Motor neuron (in vitro differentiated cells): Measurements from ENCODE around the gene LRRC32. TPM values are rescaled to one million over a fixed set of nuclear protein-coding genes. Genes with fewer than 3 reads are reported as not detected.
A peak's percentile ranks its signal among the peaks of the same experiment; 100 is the strongest.

ENCODE experiments used
- ATAC-seq, 8 experiments: fragments of 200-7000 bp; cut with Tn5 transposase; replicated peaks in 6 of 8; 2 replicates each; pipeline ENCODE4 v1.8.0; 2021; ENCODE audit warnings: mild to moderate bottlenecking in 8 of 8, moderate library complexity in 8 of 8
- H3K27ac ChIP-seq, 2 donors: fragments of 250-450 bp; sonication (Bioruptor Pico); 2 replicates each; pipeline ENCODE4 v1.9.0; 2021; ENCODE audit warnings: antibody characterized with exemption in 2 of 2, mild to moderate bottlenecking in 2 of 2, moderate library complexity in 1 of 2
- H3K4me1 ChIP-seq, 2 donors: fragments of 250-450 bp; sonication (Bioruptor Pico); replicated peaks in 1 of 2; 2 replicates each; pipeline ENCODE4 v1.6.1; 2021; ENCODE audit warnings: antibody characterized with exemption in 2 of 2, mild to moderate bottlenecking in 2 of 2, moderate library complexity in 1 of 2
- H3K4me3 ChIP-seq, 5 donors: fragments of 250-450 bp; sonication (Bioruptor Pico); 2 replicates each; pipeline ENCODE4 v1.9.0; 2021; ENCODE audit warnings: antibody characterized with exemption in 5 of 5, mild to moderate bottlenecking in 5 of 5, moderate library complexity in 4 of 5
- WGBS, 10 experiments: fragments of 450-650 bp; shearing (Covaris generic); methylation state at CpG; one replicate each; pipeline ENCODE4 v1.0.0; 2022; 5-methylcytosine and 5-hydroxymethylcytosine counted together
- in situ Hi-C, 9 experiments: fragments of 400-800 bp; cut with MboI; loops; one replicate each; pipeline ENCODE4 v1.15.0; 2021; ENCODE audit warnings: low sequenced_read_pairs in 9 of 9, low pct_unique_long_range_greater_than_20kb in 2 of 9; ENCODE audit not compliant: unreplicated experiment in 9 of 9
- total RNA-seq, 8 experiments: library from RNA; unstranded; fragments of 300-600 nt; gene quantifications; 2 replicates each; pipeline versions ENCODE4 v1.2.3 to v1.2.4, GENCODE V29; 2022

LRRC32 gene
- total RNA-seq, 8 experiments from 2014 or later: 0.27 to 12.5 (median 0.62) TPM

DNA sequence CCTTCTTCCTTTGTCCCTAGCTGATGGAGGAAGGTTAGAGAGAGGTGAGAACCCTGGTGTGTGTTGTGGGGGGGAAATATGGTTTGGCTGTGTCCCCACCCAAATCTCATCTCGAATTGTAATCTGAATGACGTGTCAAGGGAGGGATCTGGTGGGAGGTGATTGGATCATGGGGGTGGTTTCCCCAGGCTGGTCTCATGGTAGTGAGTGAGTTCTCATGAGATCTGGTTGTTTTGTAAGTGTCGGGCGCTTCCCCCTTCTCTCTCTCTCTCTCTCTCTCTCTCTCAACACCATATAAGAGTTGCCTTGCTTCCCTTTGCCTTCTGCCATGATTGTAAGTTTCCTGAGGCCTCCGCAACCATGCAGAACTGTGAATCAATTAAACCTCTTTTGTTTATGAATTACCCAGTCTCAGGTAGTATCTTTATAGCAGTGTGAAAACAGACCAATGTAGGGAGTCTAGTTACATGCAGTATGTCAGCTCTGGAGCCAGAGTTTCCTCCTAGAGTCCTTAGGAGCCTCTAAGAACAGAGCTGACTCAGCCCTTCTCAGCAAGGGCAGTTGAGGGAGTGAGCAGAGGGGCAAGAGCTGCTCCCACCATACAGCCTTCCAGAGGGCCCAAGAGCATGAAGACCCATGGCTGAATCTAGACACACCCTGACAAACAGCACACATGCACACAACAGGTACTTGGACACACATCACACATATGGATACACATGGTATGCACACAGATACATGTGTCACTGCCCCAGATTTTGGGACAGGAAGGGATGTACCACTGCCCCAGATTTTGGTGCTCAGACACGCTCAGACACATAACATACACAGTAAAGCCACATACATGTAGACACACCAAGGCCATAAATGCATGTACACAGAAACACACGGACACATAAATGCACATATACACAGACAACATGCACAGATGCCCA is 12.9 kb upstream of the LRRC32 start:
- WGBS, 10 experiments: 25 to 100% (median 73%) methylated on average over 2 to 6 of the region's 7 CpGs; no CpG with 5 or more reads in 2 of the 10 experiments
- Histone ChIP-seq H3K4me3 (no peak overlapping the region), H3K4me1 (peaks cover 2 to 11% of the 10 kb centered on the region in 2 donors), H3K27ac (no peak overlapping the region)
- no peak for ATAC-seq
- in situ Hi-C loops: loop anchor here in 1 of 9 experiments (25.0 kb wide), 1 partner anchor 96 kb away; no protein-coding TSS in a partner anchor

DNA sequence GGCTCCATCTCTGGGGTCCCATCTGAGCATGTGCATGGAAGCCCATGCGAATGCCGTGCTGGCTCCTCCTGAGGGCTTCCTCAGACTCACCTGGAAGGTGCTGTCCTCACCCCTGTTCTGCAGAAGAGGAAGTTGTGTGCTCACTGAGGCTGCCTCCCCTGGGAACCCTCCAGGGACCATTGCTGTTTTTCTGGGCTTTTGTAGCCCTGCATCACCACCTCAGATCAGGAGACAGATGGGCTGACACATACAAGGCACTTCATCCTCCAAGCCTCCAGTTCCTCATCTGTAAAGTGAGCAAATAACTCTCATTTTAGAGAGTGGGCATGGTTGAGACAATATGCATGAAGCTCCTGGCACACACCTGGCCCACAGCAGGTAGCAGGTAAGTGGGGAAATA is 12.1 kb upstream of the LRRC32 start:
- Histone ChIP-seq H3K4me3 (no peak overlapping the region), H3K27ac (no peak overlapping the region), H3K4me1 (peaks cover 2 to 11% of the 10 kb centered on the region in 2 donors)
- ATAC-seq: no peak
- in situ Hi-C loops: loop anchor here in 1 of 9 experiments (25.0 kb wide), 1 partner anchor 95 kb away; no protein-coding TSS in a partner anchor
- 100% methylated on average over 2 of the region's 2 CpGs; no CpG with 5 or more reads in 8 of the 10 experiments for WGBS, 10 experiments

DNA sequence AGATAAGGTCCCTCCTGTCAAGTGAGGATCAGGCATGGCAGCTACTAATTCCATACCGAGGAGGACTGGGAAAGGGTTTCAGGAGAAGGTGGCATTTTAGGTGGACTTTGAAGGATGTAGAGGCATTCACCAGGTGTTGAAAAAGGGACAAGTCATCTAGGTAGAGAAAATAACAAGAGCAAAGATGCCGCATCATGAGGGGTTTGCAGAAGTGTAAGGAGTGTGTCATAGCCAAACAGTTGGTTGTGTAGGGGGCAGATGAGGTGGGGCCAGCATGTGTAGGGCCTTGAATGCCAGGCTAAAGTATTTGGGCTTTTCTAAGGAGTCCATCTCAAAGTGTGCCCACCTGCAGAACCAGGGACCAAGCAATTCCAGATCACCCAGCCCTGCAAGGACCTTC is 11.6 kb upstream of the LRRC32 start:
- no peak for ATAC-seq
- in situ Hi-C loops: loop anchor here in 1 of 9 experiments (25.0 kb wide), 1 partner anchor 95 kb away; no protein-coding TSS in a partner anchor
- Histone ChIP-seq H3K4me1 (peaks cover 2 to 11% of the 10 kb centered on the region in 2 donors), H3K27ac (no peak overlapping the region), H3K4me3 (no peak overlapping the region)
- 50 to 100% (median 85%) methylated on average over 1 to 2 of the region's 2 CpGs; no CpG with 5 or more reads in 2 of the 10 experiments for WGBS, 10 experiments

DNA sequence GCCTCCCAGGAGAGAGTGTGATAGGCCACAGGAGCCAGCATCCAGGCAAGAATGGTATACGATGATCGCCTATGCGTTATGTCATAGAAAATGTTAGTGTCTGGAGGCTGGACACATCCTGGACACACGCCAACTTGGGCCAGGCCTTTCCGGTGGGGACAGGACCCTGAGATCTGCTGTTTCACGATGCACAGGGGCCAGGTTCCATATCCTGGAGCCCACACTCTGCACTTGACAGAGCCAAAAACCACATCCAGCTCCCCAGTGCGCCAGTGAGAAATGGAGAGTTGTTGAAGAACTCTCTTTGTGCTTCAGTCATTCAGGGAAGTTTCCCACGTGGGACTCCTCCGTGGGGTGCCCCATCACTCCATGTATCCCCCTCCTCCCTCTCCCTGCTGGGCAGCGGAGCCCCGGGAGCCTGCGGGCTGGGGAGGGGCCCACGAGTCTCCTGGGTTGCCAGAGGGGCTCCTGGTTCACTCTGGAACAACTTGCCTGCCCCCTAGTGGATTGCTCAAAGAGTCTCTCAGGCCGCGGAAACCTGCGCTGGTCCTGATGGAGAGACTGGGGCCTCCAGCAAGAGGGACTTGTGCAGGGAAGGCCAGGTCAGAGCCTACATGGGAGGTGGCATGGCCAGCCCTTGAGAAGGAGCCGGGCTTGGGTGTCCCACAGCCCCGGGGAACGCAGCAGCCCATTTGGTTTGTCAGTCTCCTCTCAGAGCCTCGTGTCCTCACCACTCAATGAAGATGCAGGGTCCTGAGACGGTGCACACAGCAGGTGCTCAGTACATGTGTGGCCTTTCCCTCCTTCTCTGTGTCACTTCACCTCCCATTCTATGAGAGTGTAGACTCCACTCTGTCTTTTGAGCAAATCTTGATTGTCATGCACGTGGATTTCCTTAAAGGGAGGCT is 10.2 kb upstream of the LRRC32 start:
- peak; percentile 90 to 99 (median 94) for ATAC-seq
- Histone ChIP-seq H3K4me3 (no peak overlapping the region), H3K4me1 (peaks cover 2 to 4% of the 10 kb centered on the region in 2 donors), H3K27ac (no peak overlapping the region)
- in situ Hi-C loops: loop anchor here in 1 of 9 experiments (25.0 kb wide), 1 partner anchor 93 kb away; no protein-coding TSS in a partner anchor
- WGBS, 10 experiments: 35 to 89% (median 48%) methylated on average over 1 to 10 of the region's 22 CpGs; no CpG with 5 or more reads in 2 of the 10 experiments

DNA sequence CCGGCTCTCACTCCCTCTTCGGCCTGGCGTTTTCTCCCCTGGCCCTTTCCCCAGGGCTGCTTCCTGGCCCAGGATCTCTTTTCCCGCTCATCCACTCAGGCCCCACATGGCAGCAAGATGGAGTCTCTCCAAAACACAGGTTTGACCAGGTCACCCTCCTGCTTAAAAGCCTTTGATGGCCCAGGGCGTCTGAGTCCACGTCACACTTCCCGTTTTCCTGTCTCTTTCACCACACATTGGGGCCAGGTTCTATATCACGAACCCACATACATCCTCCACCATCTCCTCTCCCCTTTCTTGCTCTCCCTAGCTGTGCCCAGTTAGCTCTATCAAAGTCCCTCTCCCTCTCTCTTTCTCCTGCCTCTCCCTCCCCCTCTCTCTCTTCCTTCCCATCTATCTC is 7.8 kb upstream of the LRRC32 start:
- in situ Hi-C loops: loop anchor here in 1 of 9 experiments (25.0 kb wide), 1 partner anchor 91 kb away; no protein-coding TSS in a partner anchor
- WGBS, 10 experiments: 61 to 95% (median 80%) methylated on average over 2 to 8 of the region's 8 CpGs; no CpG with 5 or more reads in 3 of the 10 experiments
- no peak for ATAC-seq

DNA sequence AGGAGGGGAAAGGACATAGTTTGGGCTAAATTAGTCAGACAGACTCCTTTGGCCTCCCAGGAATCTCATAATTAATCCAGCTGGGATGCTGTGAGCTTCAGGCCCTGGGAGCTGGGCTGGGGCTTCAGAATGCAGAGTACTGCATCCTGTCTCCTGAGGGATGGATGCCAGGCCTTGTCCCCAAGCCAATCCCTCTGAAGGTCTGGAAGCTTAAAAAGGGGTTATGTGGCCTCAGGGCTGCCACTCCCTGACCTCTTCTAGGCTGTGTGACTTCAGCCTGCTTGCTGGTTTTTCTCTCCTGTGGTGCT is 6.9 kb upstream of the LRRC32 start:
- ATAC-seq: no peak
- peaks cover 2 to 4% of the 10 kb centered on the region in 2 donors for H3K4me1 ChIP-seq
- in situ Hi-C loops: loop anchor here in 1 of 9 experiments (25.0 kb wide), 1 partner anchor 90 kb away; no protein-coding TSS in a partner anchor
- H3K27ac ChIP-seq: no peak overlapping the region
- H3K4me3 ChIP-seq: no peak overlapping the region

More for the DNA sequence above, 7.8 kb upstream of the LRRC32 start:
- Histone ChIP-seq H3K4me1 (peaks cover 2 to 4% of the 10 kb centered on the region in 2 donors), H3K27ac (no peak overlapping the region), H3K4me3 (no peak overlapping the region)

DNA sequence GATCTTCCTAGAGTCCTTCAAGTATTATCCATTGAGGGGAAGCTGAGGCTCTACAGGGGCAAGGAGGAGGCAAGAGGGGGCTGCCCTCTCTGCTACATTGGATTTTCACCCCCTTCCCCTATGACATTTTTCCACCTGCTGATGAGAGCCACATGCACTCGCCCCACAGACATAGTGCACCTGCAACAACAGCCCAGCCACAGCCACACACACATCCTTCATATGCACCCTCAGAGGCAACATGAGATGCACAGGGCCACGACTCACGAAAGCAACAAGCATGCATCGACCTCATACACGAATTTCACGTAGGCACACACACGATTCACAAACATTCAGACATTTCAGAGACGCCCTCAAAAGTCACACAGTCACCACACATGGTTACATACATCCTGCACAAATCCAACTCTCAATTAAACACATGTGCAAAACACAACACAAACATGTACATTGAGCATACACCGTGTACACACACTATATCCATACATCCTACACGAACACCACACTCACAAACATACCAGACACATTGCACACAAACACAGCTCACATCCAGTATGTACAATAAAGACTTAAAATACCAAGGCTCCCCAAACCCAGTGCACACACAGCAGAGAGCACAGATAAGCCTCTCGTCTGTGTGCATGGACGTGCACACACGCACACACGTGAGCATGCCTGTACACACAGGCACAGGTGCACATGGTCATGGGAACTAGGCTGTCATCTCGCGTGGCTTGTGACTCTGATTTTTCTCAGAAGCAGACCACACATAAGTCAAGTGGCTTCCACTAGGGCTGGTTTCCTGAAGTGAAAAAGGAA is 6.3 kb upstream of the LRRC32 start:
- in situ Hi-C loops: loop anchor here in 1 of 9 experiments (25.0 kb wide), 1 partner anchor 90 kb away; no protein-coding TSS in a partner anchor
- 27 to 86% (median 76%) methylated on average over 1 to 14 of the region's 16 CpGs; no CpG with 5 or more reads in 4 of the 10 experiments for whole genome bisulfite sequencing, 10 experiments
- Histone ChIP-seq H3K4me1 (peaks cover 2 to 4% of the 10 kb centered on the region in 2 donors), H3K27ac (no peak overlapping the region), H3K4me3 (no peak overlapping the region)
- ATAC-seq: no peak

DNA sequence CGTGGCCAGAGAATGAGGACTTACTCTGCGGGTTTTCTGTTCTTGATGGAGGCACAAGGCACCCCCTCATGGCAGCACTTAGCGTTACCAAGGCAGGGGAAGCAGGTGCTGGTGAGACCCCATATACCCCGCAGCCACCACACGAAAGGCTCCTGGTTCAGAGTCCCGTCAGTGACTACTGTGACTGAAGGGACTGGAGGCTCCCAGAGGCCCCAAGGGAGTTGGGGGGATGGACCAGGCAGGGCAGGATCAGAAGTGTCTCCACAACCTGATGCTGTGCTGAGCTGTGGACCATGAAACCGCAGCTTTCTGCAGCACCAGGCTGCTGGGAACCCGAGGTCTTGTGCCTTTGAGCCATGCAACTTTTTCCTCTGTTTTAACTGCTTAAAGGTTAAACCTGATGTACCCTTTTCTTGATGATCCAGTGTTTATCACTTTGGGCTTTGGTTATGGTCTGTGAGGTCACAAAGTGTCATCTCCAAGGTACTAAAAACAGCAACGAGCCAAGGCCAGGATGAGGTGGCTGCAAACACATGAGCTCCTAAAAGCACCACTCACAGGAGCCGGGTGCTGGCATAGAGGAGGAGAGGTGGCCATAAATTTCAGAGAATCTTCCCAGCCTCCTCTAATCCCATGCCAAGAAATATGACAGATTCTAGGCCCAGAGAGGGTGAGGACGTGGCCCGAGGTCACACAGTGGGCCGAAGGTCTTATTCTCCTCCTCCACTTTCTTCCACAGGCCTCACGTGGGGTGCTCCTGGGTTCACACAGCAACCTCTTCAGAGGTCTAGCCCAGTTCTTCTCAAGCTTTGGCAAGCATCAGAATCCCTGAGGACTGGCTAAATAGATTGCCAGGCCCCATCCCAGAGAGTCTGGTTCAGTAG is 4.2 kb upstream of the LRRC32 start:
- in situ Hi-C loops: loop anchor here in 1 of 9 experiments (25.0 kb wide), 1 partner anchor 87 kb away; no protein-coding TSS in a partner anchor
- ATAC-seq: no peak
- WGBS, 10 experiments: 67 to 100% (median 82%) methylated on average over 1 to 6 of the region's 14 CpGs; no CpG with 5 or more reads in 2 of the 10 experiments

DNA sequence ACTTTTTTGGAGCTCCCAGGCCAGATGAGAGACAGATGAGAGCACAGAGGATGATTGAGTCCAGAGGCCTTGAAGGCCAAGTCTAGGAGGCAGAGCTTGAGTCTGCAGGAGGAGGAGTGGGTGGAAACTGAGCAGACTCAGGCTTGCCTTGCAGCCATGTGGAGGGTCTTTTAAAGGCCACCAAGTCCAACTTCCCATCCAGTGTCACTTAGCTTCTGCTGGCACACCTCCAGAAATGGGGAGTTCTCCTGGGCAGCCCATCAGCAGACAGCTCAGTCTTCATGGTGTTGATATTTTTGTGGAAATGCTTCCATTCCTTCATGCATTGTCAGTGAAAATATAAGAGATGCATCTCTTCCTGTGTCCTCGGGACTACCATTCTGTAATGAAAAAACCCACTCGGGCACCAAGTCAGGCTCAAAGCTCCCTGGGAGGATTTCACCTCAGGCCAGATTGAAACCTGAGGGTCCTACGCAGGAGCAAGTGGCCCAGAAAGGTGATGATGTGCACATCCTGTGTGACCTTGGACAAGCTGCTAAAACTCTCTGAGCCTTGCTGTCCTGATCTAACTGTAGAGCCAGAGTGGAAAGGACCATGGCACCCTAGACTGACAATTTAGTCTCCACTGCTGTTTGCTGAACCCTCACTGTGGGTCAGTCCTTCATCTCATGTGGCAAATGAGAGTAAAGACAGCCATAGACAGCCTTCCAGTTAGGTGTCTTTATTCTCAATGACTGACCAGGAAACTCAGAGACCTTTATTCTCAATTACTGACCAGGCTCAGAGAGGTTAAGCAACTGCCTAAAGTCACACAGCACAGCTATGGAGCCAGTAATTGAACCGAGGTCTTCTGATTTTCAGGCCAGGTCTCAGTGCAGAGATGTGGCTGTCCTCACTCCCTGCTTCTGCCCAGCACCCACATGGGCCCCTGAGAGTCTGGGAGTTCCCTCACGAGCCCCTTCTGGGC is 2.9 kb upstream of the LRRC32 start:
- no peak overlapping the region for H3K4me3 ChIP-seq
- H3K27ac ChIP-seq: no peak overlapping the region
- in situ Hi-C loops: no loop called here
- ATAC-seq: no peak
- WGBS, 10 experiments: 56 to 100% (median 86%) methylated on average over 1 to 3 of the region's 5 CpGs; no CpG with 5 or more reads in 4 of the 10 experiments
- H3K4me1 ChIP-seq: peaks cover 0 to 4% of the 10 kb centered on the region in 2 donors

More for the DNA sequence above, 4.2 kb upstream of the LRRC32 start:
- Histone ChIP-seq H3K4me3 (no peak overlapping the region), H3K27ac (no peak overlapping the region), H3K4me1 (peaks cover 0 to 4% of the 10 kb centered on the region in 2 donors)

DNA sequence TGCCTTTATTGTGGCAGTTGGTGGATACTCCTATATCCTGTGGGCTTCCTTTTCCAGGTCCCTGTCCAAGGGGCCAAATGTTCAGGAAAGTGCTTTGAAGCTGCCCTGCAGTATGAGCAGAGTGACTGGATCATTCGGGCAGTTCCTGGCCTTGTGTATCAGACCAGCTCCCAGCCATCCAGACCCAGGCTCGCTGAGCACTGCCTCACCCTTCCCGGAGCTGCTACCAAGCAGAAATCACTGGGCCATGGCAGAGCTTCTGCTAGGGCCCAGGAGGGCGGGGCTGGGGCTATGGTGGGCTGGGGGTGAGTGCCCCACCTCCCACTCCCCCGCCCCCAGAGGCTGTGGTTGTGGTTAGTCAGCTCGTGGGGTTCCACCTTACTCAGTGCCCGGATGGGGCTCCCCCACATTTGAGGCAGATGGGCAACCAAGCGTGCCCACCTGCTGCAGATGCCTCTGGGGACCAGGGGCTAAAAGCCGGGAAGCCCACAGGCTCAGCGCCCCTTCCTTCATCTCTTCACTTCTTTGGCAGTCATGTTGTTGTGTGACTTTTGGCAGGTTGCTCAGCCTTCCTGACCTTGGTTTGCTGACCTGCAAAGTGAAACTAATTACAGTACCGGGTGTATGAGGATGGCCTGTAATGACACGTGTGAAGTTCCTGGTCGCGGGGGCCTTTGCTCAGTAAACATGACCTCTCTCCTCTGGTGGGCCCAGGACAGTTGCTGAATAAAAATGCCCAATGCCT is 2.1 kb upstream of the LRRC32 start:
- H3K4me3 ChIP-seq: no peak overlapping the region
- in situ Hi-C loops: no loop called here
- H3K4me1 ChIP-seq: peaks cover 0 to 4% of the 10 kb centered on the region in 2 donors
- ATAC-seq: no peak
- 60 to 100% (median 90%) methylated on average over 1 to 3 of the region's 14 CpGs; no CpG with 5 or more reads in 5 of the 10 experiments for WGBS, 10 experiments
- H3K27ac ChIP-seq: no peak overlapping the region
